ENCODE measurements around the gene FYCO1. TPM values are rescaled to one million over a fixed set of nuclear protein-coding genes. Genes with fewer than 3 reads are reported as not detected.
A peak's percentile ranks its signal among the peaks of the same experiment; 100 is the strongest.

Gene FYCO1
- total and polyA plus RNA-seq, 10 of the 15 experiments (the other 5 are each of a cell fraction or from before 2014, with no cell fraction given): 1.5 to 8.4 (median 6.5) TPM

DNA sequence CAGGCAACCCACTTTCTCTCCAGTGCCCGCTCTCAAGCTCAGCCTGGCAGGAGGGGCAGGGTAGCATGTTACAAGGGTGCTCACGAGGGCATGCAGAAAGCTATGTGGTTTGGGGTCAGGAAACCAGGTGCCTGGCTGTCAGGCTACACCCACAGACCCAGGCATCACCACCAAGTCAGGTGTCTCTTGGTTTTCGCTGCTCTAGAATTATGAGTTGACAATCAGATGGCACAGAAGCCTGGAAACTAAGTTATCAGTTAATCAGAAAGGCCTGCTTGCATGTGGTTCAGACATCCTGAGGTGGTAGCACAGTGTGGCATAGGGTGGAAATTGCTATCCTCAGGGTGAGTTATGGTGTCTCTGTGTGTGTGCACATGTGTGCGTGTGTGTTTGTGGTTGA is 125.5 kb downstream of the FYCO1 start (continued):
- TF ChIP-seq, protein P1, sequence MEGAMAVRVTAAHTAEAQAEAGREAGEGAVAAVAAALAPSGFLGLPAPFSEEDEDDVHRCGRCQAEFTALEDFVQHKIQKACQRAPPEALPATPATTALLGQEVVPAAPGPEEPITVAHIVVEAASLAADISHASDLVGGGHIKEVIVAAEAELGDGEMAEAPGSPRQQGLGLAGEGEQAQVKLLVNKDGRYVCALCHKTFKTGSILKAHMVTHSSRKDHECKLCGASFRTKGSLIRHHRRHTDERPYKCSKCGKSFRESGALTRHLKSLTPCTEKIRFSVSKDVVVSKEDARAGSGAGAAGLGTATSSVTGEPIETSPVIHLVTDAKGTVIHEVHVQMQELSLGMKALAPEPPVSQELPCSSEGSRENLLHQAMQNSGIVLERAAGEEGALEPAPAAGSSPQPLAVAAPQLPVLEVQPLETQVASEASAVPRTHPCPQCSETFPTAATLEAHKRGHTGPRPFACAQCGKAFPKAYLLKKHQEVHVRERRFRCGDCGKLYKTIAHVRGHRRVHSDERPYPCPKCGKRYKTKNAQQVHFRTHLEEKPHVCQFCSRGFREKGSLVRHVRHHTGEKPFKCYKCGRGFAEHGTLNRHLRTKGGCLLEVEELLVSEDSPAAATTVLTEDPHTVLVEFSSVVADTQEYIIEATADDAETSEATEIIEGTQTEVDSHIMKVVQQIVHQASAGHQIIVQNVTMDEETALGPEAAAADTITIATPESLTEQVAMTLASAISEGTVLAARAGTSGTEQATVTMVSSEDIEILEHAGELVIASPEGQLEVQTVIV (IDR thresholded peaks at IDR 0.05; ENCODE audit: borderline replicate concordance, partially characterized antibody): no peak
- TF ChIP-seq SPI1 (IDR thresholded peaks at IDR 0.05; ENCODE audit: borderline replicate concordance, insufficient read depth, low read depth, low read length) (no peak), FOXK2 (IDR thresholded peaks at IDR 0.05) (no peak), NR2F1 (conservative IDR thresholded peaks at IDR 0.05) (peak; percentile 62; the same call in 1 of the 2 replicates), CREM (IDR thresholded peaks at IDR 0.05; ENCODE audit: low read depth) (no peak), HCFC1 (IDR thresholded peaks at IDR 0.05; ENCODE audit: low read length) (no peak), PML (IDR thresholded peaks at IDR 0.05; ENCODE audit: low read length) (no peak), STAT3 (IDR thresholded peaks at IDR 0.05; ENCODE audit: low read depth, low read length) (no peak), BCL11A (IDR thresholded peaks at IDR 0.05; ENCODE audit: low read depth, low read length) (peak; percentile 32; the same call in 1 of the 2 replicates), NFYB (IDR thresholded peaks at IDR 0.05; ENCODE audit: insufficient read depth, low read depth, low read length) (no peak), SMAD5 (IDR thresholded peaks at IDR 0.05; ENCODE audit: low read depth) (no peak), ASH2L (IDR thresholded peaks at IDR 0.05; ENCODE audit: borderline replicate concordance, low read depth) (no peak), BRCA1 (IDR thresholded peaks at IDR 0.05; ENCODE audit: low read depth, low read length) (no peak), ZNF217 (IDR thresholded peaks at IDR 0.05) (no peak), SIX5 (IDR thresholded peaks at IDR 0.05; ENCODE audit: low read depth, low read length, severe bottlenecking) (no peak), MEF2B (IDR thresholded peaks at IDR 0.05; ENCODE audit: partially characterized antibody, poor library complexity, severe bottlenecking) (no peak), TCF12 (IDR thresholded peaks at IDR 0.05; ENCODE audit: low read depth, low read length) (peak; percentile 69), HDGF (IDR thresholded peaks at IDR 0.05) (0 out of 2 replicates have a peak, but pooled peaks have one; percentile 31), KAT2A (conservative IDR thresholded peaks at IDR 0.05; ENCODE audit: control insufficient read depth, low read depth, low read length) (no peak)
- TF ChIP-seq, protein P2, sequence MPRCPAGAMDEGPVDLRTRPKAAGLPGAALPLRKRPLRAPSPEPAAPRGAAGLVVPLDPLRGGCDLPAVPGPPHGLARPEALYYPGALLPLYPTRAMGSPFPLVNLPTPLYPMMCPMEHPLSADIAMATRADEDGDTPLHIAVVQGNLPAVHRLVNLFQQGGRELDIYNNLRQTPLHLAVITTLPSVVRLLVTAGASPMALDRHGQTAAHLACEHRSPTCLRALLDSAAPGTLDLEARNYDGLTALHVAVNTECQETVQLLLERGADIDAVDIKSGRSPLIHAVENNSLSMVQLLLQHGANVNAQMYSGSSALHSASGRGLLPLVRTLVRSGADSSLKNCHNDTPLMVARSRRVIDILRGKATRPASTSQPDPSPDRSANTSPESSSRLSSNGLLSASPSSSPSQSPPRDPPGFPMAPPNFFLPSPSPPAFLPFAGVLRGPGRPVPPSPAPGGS (IDR thresholded peaks at IDR 0.05; ENCODE audit: borderline replicate concordance, insufficient read depth, low read depth, low read length, poor library complexity, severe bottlenecking): no peak

Measured in GM12878 (cell line).